ENCODE data around the gene HAUS3.

HAUS3 gene

GRCh38 chr4:2262145-2262943 lies 20.4 kb upstream of the HAUS3 start:
- H3K4me3 ChIP-seq (ENCODE audit: low read depth, low read length) = peak overlapping the region; percentile 86
- no peak for TF ChIP-seq CTCF (IDR thresholded peaks at IDR 0.05; ENCODE audit: borderline replicate concordance, insufficient read depth, low read depth, low read length)

- TF ChIP-seq CTCF (IDR thresholded peaks at IDR 0.05; ENCODE audit: borderline replicate concordance, insufficient read depth, low read depth, low read length) = no peak
- peak within 1 kb of the TSS; percentile 86 for H3K4me3 ChIP-seq (ENCODE audit: low read depth, low read length)
These were observed 19.9 kb upstream of the HAUS3 start, which contains the start of gene MXD4 for GRCh38 chr4:2261853-2262144. Gene MXD4 (minus strand): TSS chr4:2262109. CDS start chr4:2261980, 129 bp downstream.

- peak overlapping the region; percentile 82 for H3K4me3 ChIP-seq (ENCODE audit: low read depth, low read length)
- no peak for TF ChIP-seq CTCF (IDR thresholded peaks at IDR 0.05; ENCODE audit: borderline replicate concordance, insufficient read depth, low read depth, low read length)
These were observed 19.4 kb upstream of the HAUS3 start for GRCh38 chr4:2261110-2261852.

GRCh38 chr4:2260344-2261109 lies 18.6 kb upstream of the HAUS3 start:
- no peak for TF ChIP-seq CTCF (IDR thresholded peaks at IDR 0.05; ENCODE audit: borderline replicate concordance, insufficient read depth, low read depth, low read length)
- H3K4me3 ChIP-seq (ENCODE audit: low read depth, low read length) = peak overlapping the region; percentile 82

- no peak for TF ChIP-seq CTCF (IDR thresholded peaks at IDR 0.05; ENCODE audit: borderline replicate concordance, insufficient read depth, low read depth, low read length)
- no peak overlapping the region for H3K4me3 ChIP-seq (ENCODE audit: low read depth, low read length)
These were observed 17.8 kb upstream of the HAUS3 start for GRCh38 chr4:2259541-2260343.

- H3K4me3 ChIP-seq (ENCODE audit: low read depth, low read length) = no peak overlapping the region
- TF ChIP-seq CTCF (IDR thresholded peaks at IDR 0.05; ENCODE audit: borderline replicate concordance, insufficient read depth, low read depth, low read length) = no peak
These were observed 17.2 kb upstream of the HAUS3 start for GRCh38 chr4:2259036-2259540.
